Hepatocyte (in vitro differentiated cells): ENCODE measurements around the gene HEYL. TPM values are rescaled to one million over a fixed set of nuclear protein-coding genes. Genes with fewer than 3 reads are reported as not detected.

Experiments used
- DNase-seq: peaks from one replicate; pipeline ENCODE4 v3.0.0-alpha.2; 2016; ENCODE audit warnings: low spot score
- H2AFZ ChIP-seq: fragments of 200-600 bp; sonication (generic); 2 replicates; pipeline ENCODE4 v1.6.0; 2016; ENCODE audit warnings: antibody characterized with exemption, mild to moderate bottlenecking
- H3K27ac ChIP-seq: fragments of 200-600 bp; sonication (generic); 2 replicates; pipeline ENCODE4 v1.5.1; 2016; ENCODE audit warnings: mild to moderate bottlenecking
- H3K27me3 ChIP-seq: fragments of 200-600 bp; sonication (generic); 2 replicates; pipeline ENCODE4 v1.6.1; 2016
- H3K36me3 ChIP-seq: fragments of 200-600 bp; sonication (generic); replicated peaks from 2 replicates; pipeline ENCODE4 v1.5.1; 2016; ENCODE audit warnings: low read depth; ENCODE audit not compliant: insufficient read depth
- H3K4me1 ChIP-seq: fragments of 200-600 bp; sonication (generic); 2 replicates; pipeline ENCODE4 v1.5.1; 2016; ENCODE audit warnings: mild to moderate bottlenecking, moderate library complexity; ENCODE audit not compliant: insufficient read depth
- H3K4me2 ChIP-seq: fragments of 200-600 bp; sonication (generic); 2 replicates; pipeline ENCODE4 v1.6.0; 2016
- H3K4me3 ChIP-seq: fragments of 200-600 bp; sonication (generic); 2 replicates; pipeline ENCODE4 v1.5.1; 2016; ENCODE audit warnings: mild to moderate bottlenecking
- H3K79me2 ChIP-seq: fragments of 200-600 bp; sonication (generic); 2 replicates; pipeline ENCODE4 v1.6.0; 2017; ENCODE audit warnings: mild to moderate bottlenecking
- H3K9me2 ChIP-seq: fragments of 200-600 bp; sonication (generic); replicated peaks from 2 replicates; pipeline ENCODE4 v1.6.0; 2017; ENCODE audit warnings: mild to moderate bottlenecking; ENCODE audit not compliant: insufficient read depth
- H3K9me3 ChIP-seq: fragments of 200-600 bp; sonication (generic); 2 replicates; pipeline ENCODE4 v1.5.1; 2016; ENCODE audit warnings: low read depth, mild to moderate bottlenecking
- H4K20me1 ChIP-seq: fragments of 200-600 bp; sonication (generic); 2 replicates; pipeline ENCODE4 v1.6.0; 2016; ENCODE audit warnings: mild to moderate bottlenecking; ENCODE audit not compliant: insufficient read depth, poor library complexity, severe bottlenecking
- CTCF ChIP-seq: fragments of 200-600 bp; sonication (generic); IDR thresholded peaks from 2 replicates; pipeline ENCODE4 v1.5.1; 2016; ENCODE audit warnings: antibody characterized with exemption, mild to moderate bottlenecking; ENCODE audit not compliant: poor library complexity
- EZH2 ChIP-seq: fragments of 200-600 bp; sonication (generic); IDR thresholded peaks from 2 replicates; pipeline ENCODE4 v1.6.1; 2016; ENCODE audit warnings: antibody characterized with exemption, mild to moderate bottlenecking, borderline replicate concordance
- EZH2phosphoT487 ChIP-seq: fragments of 200-600 bp; sonication (generic); IDR thresholded peaks from one replicate; pipeline ENCODE4 v1.6.1; 2018; ENCODE audit warnings: antibody characterized with exemption, mild to moderate bottlenecking, low read depth, moderate library complexity; ENCODE audit not compliant: unreplicated experiment, severe bottlenecking
- WGBS: methylation state at CpG from one replicate; pipeline ENCODE4 v1.1.6; 2016; ENCODE audit warnings: low lambda C conversion rate; ENCODE audit errors: missing lambda C conversion rate; 5-methylcytosine and 5-hydroxymethylcytosine counted together
- polyA plus RNA-seq: library from polyadenylated mRNA; unstranded; fragments of >200 nt; fragmentation: Nextera tagmentation; extraction: Ambion mirVana; gene quantifications from 2 replicates; pipeline ENCODE4 v1.2.1, GENCODE V29; 2016
- total RNA-seq: library from RNA; depleted of rRNA; stranded (reverse); fragments of >200 nt; gene quantifications from 2 replicates; pipeline ENCODE4 v1.2.3, GENCODE V29; 2014

Gene HEYL
- total and polyA plus RNA-seq, 2 experiments from 2014 or later = 10.9 to 24.8 TPM

- H3K9me3 ChIP-seq = no peaks in the 10 kb centered on the region
- H2AFZ ChIP-seq = no peak overlapping the region
- no peaks in the 10 kb centered on the region for H3K9me2 ChIP-seq
- WGBS = 77% methylated on average over 5 of the region's 5 CpGs
- H3K27me3 ChIP-seq = no peaks in the 10 kb centered on the region
- no peaks in the 10 kb centered on the region for H3K79me2 ChIP-seq
- H3K36me3 ChIP-seq = no peaks in the 10 kb centered on the region
- DNase-seq = no peak
- H4K20me1 ChIP-seq = no peaks in the 10 kb centered on the region
- H3K27ac ChIP-seq = no peak overlapping the region
- TF ChIP-seq EZH2 (no peak), CTCF (no peak), EZH2phosphoT487 (no peak)
- no peak overlapping the region for H3K4me2 ChIP-seq
- no peaks in the 10 kb centered on the region for H3K4me1 ChIP-seq
- H3K4me3 ChIP-seq = no peak overlapping the region
These were observed 16.3 kb upstream of the HEYL start for GRCh38 chr1:39655578-39656268.

- Histone ChIP-seq H3K27me3 (no peaks in the 10 kb centered on the region), H2AFZ (no peak overlapping the region), H3K79me2 (no peaks in the 10 kb centered on the region), H3K4me2 (no peak overlapping the region), H3K36me3 (no peaks in the 10 kb centered on the region), H3K9me3 (no peaks in the 10 kb centered on the region), H3K4me3 (no peak overlapping the region), H3K27ac (no peak overlapping the region), H4K20me1 (no peaks in the 10 kb centered on the region), H3K4me1 (no peaks in the 10 kb centered on the region), H3K9me2 (no peaks in the 10 kb centered on the region)
- 89% methylated on average over 7 of the region's 7 CpGs for WGBS
- no peak for DNase-seq
- TF ChIP-seq CTCF = no peak
- no peak for TF ChIP-seq EZH2
- TF ChIP-seq EZH2phosphoT487 = no peak
These were observed 14.8 kb upstream of the HEYL start for GRCh38 chr1:39654291-39654690.

- no peak overlapping the region for H3K27ac ChIP-seq
- no peaks in the 10 kb centered on the region for H4K20me1 ChIP-seq
- no peaks in the 10 kb centered on the region for H3K36me3 ChIP-seq
- no peaks in the 10 kb centered on the region for H3K79me2 ChIP-seq
- H2AFZ ChIP-seq = no peak overlapping the region
- DNase-seq = peak; percentile 90
- TF ChIP-seq EZH2 = no peak
- TF ChIP-seq CTCF = peak; percentile 90
- no peak for TF ChIP-seq EZH2phosphoT487
- 14% methylated on average over 8 of the region's 8 CpGs for WGBS
- H3K4me2 ChIP-seq = no peak overlapping the region
- H3K4me1 ChIP-seq = no peaks in the 10 kb centered on the region
- H3K9me3 ChIP-seq = no peaks in the 10 kb centered on the region
- H3K27me3 ChIP-seq = no peaks in the 10 kb centered on the region
- H3K4me3 ChIP-seq = no peak overlapping the region
- no peaks in the 10 kb centered on the region for H3K9me2 ChIP-seq
These were observed 14.1 kb upstream of the HEYL start for GRCh38 chr1:39653546-39654031.
